HG02938 (cell line): Measurements from ENCODE around the gene ZNF280C.
"Not testable (repeated sequence)": the region's sequence is repeated elsewhere in the genome, so short reads cannot be mapped to it uniquely, and the experiment has no call there.

ENCODE experiments used
- ATAC-seq: cut with Tn5 transposase; IDR thresholded peaks from one replicate; pipeline ENCODE4 v1.9.1; 2021; ENCODE audit warnings: mild to moderate bottlenecking, moderate library complexity; ENCODE audit not compliant: unreplicated experiment

The ZNF280C gene

GRCh38 chrX:130268449-130269170 lies at the start of gene ZNF280C:
TSS of gene ZNF280C (minus strand) at chrX:130268899. CDS start at chrX:130260449, 8,450 bp downstream.
- peak; percentile 96 for ATAC-seq

- ATAC-seq: no peak
These were observed 36.1 kb upstream of the ZNF280C start for GRCh38 chrX:130304587-130305368.

GRCh38 chrX:130301977-130302376 lies 33.3 kb upstream of the ZNF280C start:
- no peak for ATAC-seq

- no peak for ATAC-seq
These were observed 32.7 kb upstream of the ZNF280C start for GRCh38 chrX:130301405-130301804.

- ATAC-seq: no peak
These were observed 31.2 kb upstream of the ZNF280C start for GRCh38 chrX:130300010-130300282.

GRCh38 chrX:130299279-130300009 lies 30.7 kb upstream of the ZNF280C start:
- ATAC-seq: no peak

GRCh38 chrX:130296743-130297142 lies 28.0 kb upstream of the ZNF280C start:
- ATAC-seq: no peak

GRCh38 chrX:130296297-130296678 lies 27.6 kb upstream of the ZNF280C start:
- ATAC-seq: no peak

GRCh38 chrX:130295519-130296296 lies 27.0 kb upstream of the ZNF280C start:
- no peak for ATAC-seq

GRCh38 chrX:130287071-130287770 lies 18.5 kb upstream of the ZNF280C start:
- no peak for ATAC-seq

- no peak for ATAC-seq
These were observed 17.0 kb upstream of the ZNF280C start for GRCh38 chrX:130285710-130286109.

GRCh38 chrX:130285069-130285620 lies 16.4 kb upstream of the ZNF280C start:
- ATAC-seq: no peak

GRCh38 chrX:130282151-130282550 lies 13.5 kb upstream of the ZNF280C start:
- no peak for ATAC-seq

GRCh38 chrX:130280901-130281300 lies 12.2 kb upstream of the ZNF280C start:
- ATAC-seq: no peak

- not testable (repeated sequence) for ATAC-seq
These were observed 3.6 kb upstream of the ZNF280C start for GRCh38 chrX:130272253-130272652.

- not testable (repeated sequence) for ATAC-seq
These were observed 692 bp upstream of the ZNF280C start for GRCh38 chrX:130269391-130269790.

- ATAC-seq: no peak
These were observed 697 bp downstream of the ZNF280C start for GRCh38 chrX:130267956-130268448.

GRCh38 chrX:130264573-130264972 lies 4.1 kb downstream of the ZNF280C start:
- no peak for ATAC-seq

- ATAC-seq: no peak
These were observed 5.7 kb downstream of the ZNF280C start for GRCh38 chrX:130263016-130263415.

GRCh38 chrX:130262231-130262630 lies 6.5 kb downstream of the ZNF280C start:
- no peak for ATAC-seq
